WTC11 (cell line): ENCODE measurements around the gene MAPRE2.

ENCODE experiments used
- ESRRA ChIP-seq: sonication (generic); formaldehyde crosslinking; IDR thresholded peaks from 2 replicates; pipeline ENCODE4 v1.8.1; 2022; ENCODE audit warnings: mild to moderate bottlenecking, missing genetic modification reagents, borderline replicate concordance
- SP1 ChIP-seq: sonication (generic); formaldehyde crosslinking; conservative IDR thresholded peaks from 2 replicates; pipeline ENCODE4 v1.8.1; 2022; ENCODE audit warnings: missing genetic modification reagents
- TF ChIP-seq, protein P1 (sequence below): sonication (generic); formaldehyde crosslinking; IDR thresholded peaks from 2 replicates; pipeline ENCODE4 v1.8.0; 2022; ENCODE audit warnings: mild to moderate bottlenecking, missing genetic modification reagents
- TF ChIP-seq, protein P2 (sequence below): fragments of 200-600 bp; IDR thresholded peaks from 2 replicates; pipeline ENCODE4 v1.8.0; 2022; ENCODE audit warnings: antibody characterized with exemption

DNA sequence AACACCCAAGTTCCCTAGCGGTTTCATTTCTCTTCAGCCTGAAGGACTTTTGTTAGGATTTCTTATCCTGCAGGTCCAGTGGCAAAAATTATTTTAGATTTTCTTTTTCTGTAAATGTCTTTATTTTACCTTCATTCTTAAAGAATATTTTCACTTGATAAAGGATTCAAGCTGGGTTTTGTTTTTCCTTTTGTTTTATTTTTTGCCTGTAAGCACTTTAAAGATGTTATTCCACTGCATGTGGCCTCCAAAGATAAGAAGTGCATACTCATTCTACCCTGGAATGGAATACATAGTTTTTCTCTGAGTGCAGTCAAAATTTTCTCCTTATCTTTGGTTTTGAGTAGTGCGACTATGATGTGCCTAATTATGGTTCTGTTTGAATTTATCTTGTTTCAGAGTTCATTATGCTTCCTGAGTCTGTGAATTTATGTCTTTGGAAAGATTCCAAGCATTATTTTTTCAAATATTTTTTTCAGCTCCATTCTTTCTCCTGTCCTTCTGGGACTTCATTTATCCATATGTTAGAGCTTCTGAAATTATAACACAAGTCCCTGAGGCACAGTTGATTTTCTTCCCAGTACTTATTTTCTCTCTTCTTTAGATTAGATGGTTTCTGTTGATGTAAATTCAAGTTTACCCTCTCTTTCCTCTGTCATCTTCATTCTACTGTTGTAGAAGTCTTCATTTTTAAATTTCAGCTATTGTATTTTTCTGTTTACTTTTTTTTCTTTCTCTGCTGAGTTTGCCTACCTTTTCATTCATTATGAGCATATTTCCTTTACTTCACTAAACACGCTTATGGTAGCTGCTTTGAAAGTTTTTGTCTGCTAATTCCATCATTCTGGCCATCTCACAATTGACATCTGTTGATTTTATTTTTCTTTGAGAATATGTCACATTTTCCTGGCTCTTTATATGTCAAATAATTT lies 69.6 kb downstream of the MAPRE2 start:
- TF ChIP-seq, protein P1, sequence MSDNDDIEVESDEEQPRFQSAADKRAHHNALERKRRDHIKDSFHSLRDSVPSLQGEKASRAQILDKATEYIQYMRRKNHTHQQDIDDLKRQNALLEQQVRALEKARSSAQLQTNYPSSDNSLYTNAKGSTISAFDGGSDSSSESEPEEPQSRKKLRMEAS (CRISPR knock-in tag), result no peak
- no peak for TF ChIP-seq ESRRA (CRISPR knock-in tag)
- TF ChIP-seq, protein P2, sequence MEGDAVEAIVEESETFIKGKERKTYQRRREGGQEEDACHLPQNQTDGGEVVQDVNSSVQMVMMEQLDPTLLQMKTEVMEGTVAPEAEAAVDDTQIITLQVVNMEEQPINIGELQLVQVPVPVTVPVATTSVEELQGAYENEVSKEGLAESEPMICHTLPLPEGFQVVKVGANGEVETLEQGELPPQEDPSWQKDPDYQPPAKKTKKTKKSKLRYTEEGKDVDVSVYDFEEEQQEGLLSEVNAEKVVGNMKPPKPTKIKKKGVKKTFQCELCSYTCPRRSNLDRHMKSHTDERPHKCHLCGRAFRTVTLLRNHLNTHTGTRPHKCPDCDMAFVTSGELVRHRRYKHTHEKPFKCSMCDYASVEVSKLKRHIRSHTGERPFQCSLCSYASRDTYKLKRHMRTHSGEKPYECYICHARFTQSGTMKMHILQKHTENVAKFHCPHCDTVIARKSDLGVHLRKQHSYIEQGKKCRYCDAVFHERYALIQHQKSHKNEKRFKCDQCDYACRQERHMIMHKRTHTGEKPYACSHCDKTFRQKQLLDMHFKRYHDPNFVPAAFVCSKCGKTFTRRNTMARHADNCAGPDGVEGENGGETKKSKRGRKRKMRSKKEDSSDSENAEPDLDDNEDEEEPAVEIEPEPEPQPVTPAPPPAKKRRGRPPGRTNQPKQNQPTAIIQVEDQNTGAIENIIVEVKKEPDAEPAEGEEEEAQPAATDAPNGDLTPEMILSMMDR, result no peak
- TF ChIP-seq SP1 (CRISPR knock-in tag), result no peak
